NCI-H128 (cell line): ENCODE data around the gene CAMK1D.

Experiments
- DNase-seq: peaks from one replicate; lab custom pipeline; 2025; ENCODE audit not compliant: unreplicated experiment; lab: John Stamatoyannopoulos, UW

Gene CAMK1D

DNA sequence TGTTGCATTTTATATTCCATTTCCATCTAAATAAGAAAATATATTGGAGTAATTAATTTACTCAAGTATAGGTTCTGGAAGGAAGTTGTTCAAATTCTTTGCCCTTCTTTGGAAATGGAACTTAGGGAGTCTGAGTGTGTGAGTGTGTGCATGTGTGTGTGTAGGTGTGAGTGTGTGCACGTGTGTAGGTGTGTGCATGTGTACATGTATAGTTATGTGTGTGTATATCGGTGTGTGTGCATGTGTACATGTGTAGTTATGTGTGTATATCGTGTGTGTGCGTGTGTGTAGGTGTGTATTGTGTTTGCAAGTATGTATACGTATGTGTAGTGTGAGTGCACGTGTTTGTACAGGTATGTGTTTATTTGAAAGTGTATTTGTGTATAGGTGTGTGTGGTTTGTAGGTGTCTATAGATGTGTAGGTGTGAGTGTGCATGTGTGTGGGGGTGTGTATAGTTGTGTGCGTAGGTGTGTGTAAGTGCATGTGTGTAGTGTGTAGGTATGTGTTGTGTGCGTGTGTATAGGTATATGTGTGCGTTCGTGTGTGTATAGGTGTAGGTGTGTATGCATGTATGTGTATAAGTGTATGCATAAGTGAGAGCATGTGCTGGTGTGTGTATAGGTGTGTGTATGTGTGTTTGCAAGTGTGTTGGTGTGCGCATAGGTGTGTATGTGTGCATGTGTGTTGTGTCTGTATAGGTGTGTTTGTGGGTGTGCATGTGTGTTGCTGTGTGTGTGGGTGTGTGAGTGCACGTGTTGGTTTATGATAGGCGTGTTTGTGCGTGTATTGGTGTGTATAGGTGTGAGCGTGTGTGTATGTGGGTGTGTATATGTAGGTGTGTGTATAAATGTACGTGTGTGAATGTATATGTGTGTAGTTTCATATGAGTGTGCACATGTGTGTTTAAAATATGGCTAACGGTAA is 266.2 kb downstream of the CAMK1D start:
- DNase-seq, result no peak

GRCh38 chr10:12617191-12618175 is 268.1 kb downstream of the CAMK1D start:
- DNase-seq, result no peak

DNA sequence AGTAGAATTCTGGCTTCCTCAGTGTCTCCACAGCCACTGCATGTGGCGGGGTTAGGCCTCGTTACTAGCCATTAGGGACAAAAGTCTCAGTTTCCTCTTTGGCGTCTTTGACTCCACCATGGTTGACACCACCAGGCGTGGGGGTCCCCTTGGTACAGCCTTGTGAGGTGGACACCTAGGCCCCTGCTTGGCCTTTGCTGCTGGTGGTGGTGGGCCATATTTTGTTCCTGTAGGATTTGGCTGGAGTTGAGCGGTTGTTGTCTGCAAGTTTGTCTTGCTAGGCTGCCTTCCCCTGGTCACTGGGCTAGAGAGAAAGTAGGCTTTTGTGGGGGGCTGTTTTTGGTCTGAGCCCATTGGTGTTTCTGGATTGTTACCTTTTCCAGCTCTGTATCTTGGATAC is 272.7 kb downstream of the CAMK1D start:
- no peak for DNase-seq

DNA sequence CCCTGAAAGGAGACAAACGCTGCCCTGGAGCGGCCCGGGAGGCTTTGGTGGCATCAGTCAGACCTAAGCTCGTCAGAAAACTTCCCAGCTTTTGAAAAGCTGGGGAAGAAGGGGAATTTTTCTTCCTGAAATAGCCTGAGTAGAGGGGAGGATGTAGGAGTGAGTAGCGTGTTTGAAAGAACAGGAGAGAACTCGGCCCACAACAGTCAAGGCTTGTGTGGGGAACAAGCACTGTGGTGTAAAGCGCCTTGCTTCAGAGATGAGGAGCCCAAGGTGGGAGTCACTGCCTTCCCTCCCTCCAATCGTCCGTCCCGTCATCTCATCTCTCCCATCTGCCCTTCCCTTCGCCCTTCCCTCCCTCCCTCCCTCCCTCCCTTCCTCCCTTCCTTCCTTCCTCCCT is 273.3 kb downstream of the CAMK1D start:
- DNase-seq, result no peak

DNA sequence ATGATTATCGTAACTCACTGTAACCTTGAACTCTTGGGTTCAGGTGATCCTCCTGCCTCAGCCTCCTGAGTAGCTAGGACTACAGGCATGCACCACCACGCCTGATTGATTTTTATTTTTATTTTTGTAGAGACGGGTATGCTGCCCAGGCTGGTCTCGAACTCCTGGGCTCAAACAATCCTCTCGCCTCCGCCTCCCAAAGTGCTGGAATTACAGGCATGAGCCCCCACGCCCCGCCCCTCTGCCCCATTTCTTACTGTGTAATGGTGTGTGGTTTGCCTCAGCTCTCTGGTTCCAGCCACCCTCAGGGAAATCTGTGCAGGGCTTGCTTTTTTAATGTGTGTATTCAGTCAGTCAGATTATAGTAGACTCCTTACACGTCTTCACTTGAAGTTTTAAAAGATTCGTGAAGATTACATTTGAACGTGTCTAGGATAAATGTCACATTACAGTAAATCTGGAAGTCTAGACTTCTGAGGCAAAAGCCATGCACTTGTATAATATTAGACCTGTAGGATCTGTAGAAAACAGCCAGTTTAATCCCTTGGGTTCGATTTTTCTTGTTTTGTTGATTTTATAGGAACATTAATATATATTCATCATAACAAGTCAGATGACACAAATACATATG is 276.2 kb downstream of the CAMK1D start:
- DNase-seq, result no peak

GRCh38 chr10:12628153-12628552 is 278.8 kb downstream of the CAMK1D start:
- DNase-seq, result no peak

- DNase-seq, result no peak
Observed at GRCh38 chr10:12628964-12629766, 279.8 kb downstream of the CAMK1D start.

DNA sequence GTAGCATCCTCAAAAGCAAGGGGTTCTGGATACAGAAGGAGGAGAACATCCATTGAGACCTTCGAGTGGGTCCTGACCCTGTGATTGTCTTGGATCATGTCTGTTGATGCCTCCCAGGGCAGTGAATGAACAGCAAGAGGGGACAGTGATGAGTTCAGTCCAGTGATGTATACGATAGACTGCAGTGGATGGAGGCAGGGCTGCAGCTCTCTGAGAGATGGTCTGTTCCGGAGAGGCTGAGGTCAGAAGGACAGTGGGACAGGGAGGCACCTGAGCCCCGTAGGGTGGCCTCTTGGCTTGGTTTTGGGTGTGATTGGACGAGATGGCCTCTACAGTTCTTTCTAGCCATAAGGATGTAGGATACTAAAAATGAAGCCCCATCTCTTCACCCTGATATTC is 280.4 kb downstream of the CAMK1D start:
- DNase-seq, result no peak

GRCh38 chr10:12631216-12631615 is 281.9 kb downstream of the CAMK1D start:
- no peak for DNase-seq

DNA sequence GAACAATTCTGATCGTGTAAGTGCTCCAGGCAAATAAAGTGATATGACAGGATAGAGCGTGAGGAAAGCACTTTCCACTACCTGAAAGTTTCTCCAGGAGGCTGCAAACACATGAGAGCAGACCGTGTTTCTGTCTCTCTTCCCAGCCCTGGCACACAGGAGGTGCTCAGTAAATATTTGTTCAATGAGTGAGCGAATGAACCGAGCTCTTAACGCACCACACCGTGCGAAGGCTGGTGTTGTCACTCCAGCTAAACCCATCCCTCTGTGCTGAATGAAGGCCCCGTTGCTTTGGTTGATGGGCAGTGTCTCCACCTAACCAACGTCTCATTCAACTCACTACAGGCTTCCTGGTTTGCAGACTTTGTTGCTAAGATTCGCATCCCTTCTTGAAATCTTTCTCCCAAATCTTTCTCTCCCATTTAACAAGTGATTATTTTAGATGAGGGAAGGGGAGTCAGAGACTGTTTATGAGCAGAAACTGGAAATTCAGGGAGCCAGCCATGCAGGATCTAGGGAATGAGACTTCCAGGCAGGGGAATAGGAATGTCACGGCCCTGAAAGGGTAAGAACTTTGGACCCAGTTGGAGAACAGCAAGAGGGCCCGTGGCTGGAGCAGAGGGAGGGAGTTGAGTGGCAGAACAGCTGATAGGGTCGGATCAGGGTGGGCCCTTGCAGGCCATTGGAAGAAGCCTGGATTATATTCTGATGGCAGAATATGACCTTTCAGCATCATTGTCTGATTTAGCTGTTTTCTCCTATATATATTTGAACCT is 282.6 kb downstream of the CAMK1D start:
- no peak for DNase-seq

DNA sequence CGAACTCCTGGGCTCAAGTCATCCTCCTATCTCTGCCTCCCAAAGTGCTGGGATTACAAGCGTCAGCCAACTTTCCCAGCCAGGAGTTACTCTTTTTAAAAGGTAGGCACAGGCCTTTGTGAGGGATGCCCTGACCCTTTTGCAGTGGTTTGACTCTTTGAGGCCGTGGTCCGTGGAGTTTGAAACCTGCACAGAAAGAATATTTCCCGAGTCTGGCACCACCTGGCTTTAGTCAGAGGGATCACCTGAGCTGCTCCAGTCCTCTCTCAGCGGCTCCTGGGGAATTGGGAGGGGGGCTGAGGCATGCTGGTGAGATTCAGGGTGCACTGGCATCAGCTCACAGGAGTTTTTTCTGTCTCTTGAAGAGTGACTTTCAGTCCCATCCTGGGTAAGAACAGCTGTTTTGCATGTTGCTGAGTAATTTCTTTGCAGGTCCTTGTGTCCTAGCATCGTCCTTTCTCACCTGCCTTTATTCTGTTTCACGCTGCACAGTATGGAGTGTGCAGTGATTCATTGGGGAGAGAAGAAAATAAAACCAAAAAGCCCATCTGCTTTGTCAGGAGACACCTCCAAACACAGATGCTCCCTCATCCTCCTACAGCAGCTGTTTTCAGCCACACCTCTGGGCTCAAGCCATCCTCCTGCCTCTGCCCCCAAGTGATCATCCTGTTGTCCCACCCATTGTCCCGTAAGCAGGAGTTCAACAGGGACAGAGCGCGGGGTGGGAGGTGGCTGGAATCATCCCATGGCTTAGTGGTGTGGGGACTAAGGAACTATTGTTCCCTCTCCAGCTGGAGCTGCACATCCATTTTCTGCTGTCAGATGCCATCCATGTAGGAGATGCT is 284.7 kb downstream of the CAMK1D start:
- DNase-seq, result no peak

DNA sequence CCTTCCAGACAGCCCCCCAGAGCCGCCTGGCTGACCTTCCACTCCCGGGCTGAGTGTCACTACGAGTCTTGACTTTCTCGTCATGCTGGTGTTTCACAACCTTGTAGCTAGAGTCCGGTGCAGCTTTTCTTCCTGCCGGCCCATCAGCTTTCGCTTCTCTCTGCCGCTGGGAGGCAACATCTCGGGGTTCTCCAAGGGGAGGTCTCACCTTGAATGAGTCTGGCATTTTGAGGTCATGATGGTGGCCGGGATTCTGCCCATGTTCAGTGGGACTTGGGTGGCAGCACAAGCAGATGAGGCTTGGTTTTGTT is 285.2 kb downstream of the CAMK1D start:
- no peak for DNase-seq

- no peak for DNase-seq
Observed at GRCh38 chr10:12635127-12635541, 285.8 kb downstream of the CAMK1D start.

DNA sequence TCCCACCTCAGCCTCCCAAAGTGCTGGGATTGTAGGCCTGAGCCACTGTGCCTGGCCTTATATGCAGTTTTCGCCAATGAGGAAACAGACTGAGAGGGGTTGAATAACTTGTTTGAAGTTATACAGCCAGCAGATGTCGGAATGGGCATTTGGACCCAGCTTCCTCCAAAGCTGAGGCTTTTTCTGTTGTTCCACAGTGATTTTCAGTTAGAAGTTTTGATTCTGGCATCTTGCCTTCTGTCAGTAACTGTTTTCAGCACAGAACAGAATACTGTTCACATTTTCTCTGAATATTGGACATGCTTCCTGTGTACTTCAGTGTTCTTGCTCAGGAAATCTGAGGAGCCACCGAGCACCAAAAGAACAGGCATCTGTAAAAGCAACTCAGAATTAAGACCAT is 287.2 kb downstream of the CAMK1D start:
- DNase-seq, result no peak

GRCh38 chr10:12637649-12638048 is 288.3 kb downstream of the CAMK1D start:
- DNase-seq, result no peak

DNA sequence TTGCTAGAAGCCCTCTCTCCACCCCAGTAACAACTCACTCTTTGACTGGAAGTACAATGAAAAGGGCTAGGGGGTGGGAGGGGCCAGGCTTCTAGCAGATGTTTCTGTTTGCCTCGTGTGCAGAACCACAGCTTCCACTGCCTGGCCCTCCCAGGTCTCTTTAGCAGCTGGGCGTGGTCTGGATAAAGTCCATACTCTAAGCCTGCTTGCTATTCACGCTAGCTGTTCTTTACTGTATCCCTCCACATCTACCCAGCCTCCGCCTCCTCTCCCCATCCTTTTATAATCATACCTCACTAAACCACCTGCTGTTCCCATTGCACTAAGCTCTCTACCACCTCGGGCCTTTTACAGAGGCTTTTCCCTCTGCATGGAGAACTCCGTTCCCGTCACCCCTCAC is 288.8 kb downstream of the CAMK1D start:
- DNase-seq, result no peak

- DNase-seq, result no peak
Observed at GRCh38 chr10:12638781-12639180, 289.4 kb downstream of the CAMK1D start.

GRCh38 chr10:12639996-12640944 is 290.9 kb downstream of the CAMK1D start:
- no peak for DNase-seq
